Neural progenitor cell (in vitro differentiated cells): ENCODE data around the gene PLEKHA6.

Experiments
- EZH2 ChIP-seq: fragments of 200-600 bp; sonication (generic); IDR thresholded peaks from 2 replicates; pipeline ENCODE4 v1.6.1; 2017; ENCODE audit warnings: antibody characterized with exemption, mild to moderate bottlenecking, moderate library complexity
- EZH2phosphoT487 ChIP-seq: fragments of 200-600 bp; sonication (generic); IDR thresholded peaks from 2 replicates; pipeline ENCODE4 v1.6.1; 2017; ENCODE audit warnings: antibody characterized with exemption
- TF ChIP-seq, protein P1 (sequence below): fragments of 200-600 bp; sonication (generic); IDR thresholded peaks from 2 replicates; pipeline ENCODE4 v1.5.1; 2017; ENCODE audit warnings: antibody characterized with exemption, mild to moderate bottlenecking

DNA sequence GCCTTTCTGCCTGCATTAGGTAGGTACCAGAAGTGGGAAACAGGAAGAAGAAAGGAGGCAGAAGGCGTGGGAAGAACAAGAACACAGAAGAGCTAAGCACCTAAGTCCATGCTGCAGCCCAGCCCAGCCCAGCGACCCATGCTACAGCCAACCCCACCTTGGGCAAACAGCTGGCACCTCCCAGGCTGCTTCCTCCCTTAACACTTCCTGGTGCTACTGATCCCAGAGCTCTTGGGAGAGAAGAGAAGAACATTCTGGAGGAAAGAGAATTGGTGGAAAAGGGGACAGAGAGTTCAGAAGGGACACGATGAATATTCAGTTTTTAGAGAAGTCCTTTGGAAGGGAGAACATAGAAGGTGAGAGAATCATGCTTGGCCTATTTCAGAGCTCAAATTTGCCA, 28.5 kb downstream of the PLEKHA6 start:
- TF ChIP-seq, protein P1, sequence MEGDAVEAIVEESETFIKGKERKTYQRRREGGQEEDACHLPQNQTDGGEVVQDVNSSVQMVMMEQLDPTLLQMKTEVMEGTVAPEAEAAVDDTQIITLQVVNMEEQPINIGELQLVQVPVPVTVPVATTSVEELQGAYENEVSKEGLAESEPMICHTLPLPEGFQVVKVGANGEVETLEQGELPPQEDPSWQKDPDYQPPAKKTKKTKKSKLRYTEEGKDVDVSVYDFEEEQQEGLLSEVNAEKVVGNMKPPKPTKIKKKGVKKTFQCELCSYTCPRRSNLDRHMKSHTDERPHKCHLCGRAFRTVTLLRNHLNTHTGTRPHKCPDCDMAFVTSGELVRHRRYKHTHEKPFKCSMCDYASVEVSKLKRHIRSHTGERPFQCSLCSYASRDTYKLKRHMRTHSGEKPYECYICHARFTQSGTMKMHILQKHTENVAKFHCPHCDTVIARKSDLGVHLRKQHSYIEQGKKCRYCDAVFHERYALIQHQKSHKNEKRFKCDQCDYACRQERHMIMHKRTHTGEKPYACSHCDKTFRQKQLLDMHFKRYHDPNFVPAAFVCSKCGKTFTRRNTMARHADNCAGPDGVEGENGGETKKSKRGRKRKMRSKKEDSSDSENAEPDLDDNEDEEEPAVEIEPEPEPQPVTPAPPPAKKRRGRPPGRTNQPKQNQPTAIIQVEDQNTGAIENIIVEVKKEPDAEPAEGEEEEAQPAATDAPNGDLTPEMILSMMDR, result no peak
- TF ChIP-seq EZH2phosphoT487, result no peak
- no peak for TF ChIP-seq EZH2
